GM18499 (cell line): ENCODE data around the gene SMAD7.

Experiments
- ATAC-seq: cut with Tn5 transposase; IDR thresholded peaks from one replicate; pipeline ENCODE4 v1.9.1; 2021; ENCODE audit warnings: moderate number of reproducible peaks; ENCODE audit not compliant: insufficient read depth, unreplicated experiment

SMAD7 gene

DNA sequence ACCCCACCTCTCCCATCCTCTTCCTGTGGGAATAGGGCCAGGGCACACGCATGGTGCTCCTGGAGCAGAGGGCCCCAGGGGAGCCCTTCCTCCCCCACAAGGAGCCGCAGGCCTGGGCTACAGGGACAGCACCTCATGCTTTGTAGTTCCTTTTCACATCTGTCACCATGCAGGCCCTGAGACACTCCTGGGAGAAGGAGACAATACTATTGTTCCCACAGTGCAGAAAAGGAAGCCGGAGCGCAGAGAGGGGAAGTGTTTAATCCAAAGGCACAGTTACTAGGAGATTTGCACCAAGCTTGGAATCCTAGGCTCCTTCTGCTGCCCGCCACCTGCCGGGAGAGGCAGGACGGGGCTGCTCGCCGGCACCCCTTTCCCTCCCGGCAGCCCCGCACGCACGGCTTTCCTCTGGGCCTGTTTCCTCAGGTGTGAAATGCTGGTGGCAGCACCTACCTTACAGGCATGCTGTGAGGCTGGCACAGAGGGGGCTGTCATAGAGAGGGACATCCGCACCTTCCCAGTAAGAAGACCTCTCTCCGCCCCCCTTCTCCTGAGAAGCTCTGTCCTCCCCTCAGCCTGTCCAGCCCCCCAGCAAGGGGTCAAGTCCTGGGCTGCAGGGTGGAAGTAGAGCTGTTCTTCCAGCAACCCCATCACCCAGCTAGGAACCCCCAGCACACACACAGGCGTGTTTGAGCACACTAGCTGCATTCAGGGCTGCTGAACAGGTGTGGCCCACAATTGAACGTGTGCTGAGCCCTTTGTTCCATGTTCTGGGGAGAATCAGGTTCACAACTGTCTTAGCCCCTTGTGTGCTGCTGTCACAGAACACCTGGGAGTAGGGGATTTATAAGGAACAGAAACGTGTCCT, 62.6 kb downstream of the SMAD7 start:
- no peak for ATAC-seq

DNA sequence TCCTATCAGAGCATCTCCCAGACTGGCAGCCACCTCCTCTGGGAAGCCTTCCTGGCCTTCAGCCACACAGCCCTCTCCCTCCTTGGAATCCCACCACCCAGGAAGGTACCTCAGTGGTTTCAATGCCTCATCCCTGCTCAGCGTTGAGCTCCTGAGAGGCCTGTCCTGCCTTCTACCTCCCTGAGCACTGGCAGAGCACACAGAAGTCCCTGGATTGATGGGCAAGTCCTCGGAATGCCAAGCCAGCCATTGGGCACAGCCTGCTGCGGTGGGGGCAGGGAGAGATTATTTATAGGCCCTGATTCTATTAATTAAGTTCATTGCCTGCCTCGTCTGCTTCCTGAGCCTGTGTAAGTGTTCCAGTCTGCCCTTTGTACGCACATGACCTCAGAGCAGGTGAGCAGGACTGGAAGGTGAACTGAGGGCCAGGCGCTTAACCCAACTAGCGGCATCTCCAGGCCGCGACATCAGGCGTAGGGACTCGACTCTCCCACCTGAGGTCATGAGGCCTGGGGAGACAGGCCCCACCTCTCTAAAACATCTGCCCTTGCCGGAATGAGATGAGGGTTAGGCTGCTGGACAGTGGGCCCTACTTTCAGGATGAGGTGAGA, 63.4 kb downstream of the SMAD7 start:
- no peak for ATAC-seq

DNA sequence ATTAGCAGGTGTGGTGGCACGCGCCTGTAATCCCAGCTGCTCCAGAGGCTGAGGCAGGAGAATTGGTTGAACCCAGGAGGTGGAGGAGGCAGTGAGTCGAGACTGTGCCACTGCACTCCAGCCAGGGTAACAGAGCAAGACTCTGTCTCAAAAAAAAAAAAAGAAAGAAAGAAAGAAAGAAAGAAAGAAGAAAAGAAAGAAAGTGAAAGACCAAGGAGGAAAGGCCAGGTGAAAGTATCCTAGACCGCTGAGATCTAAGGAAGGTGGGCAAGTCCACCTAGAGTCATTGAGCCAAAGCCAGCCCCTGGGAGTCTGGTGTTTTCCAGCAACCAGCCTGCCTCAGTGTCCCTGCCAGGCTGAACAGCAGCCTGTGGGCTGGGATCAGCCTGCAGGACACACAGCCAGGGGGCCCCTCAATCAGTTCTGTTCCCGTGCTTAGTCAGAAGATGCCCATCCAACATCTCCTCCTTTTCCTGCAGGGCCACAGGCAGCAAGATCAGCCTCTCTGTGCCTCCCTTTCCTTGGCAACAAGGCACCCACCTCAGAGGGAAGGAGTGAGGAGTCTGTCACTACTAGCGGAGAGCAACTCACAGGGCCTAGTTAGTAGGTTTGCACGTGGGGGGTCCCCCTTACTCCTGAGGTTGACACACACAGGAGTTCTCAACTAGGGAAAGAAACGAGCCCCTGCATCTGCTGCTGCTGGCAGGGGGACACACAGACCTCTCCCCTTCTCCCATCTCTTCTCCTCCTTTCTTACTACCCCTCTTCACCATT, 64.1 kb downstream of the SMAD7 start:
- ATAC-seq, result no peak

DNA sequence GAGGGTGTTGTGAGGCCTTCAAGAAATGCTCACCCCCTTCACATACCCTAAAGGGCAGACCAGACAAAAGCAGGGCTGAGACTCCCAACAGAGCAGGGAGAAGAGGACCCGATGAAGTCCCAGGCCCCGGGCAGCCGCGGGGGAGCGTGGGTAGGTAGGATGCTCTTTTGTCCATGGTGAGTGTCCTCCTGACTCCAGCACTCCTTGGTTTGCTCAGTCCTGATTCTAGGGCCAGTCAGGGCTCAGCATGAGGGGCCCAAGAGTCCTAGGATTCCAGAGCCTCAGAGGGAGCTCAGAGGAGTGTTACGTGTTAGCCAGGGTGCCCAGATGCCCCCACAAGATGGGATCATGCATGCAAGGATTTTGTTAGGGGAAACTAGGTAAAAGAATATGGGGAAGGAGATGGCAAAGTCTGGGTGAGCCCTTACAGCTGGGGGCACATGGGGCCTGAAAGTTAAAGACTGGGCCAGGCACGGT, 64.8 kb downstream of the SMAD7 start:
- ATAC-seq, result no peak

DNA sequence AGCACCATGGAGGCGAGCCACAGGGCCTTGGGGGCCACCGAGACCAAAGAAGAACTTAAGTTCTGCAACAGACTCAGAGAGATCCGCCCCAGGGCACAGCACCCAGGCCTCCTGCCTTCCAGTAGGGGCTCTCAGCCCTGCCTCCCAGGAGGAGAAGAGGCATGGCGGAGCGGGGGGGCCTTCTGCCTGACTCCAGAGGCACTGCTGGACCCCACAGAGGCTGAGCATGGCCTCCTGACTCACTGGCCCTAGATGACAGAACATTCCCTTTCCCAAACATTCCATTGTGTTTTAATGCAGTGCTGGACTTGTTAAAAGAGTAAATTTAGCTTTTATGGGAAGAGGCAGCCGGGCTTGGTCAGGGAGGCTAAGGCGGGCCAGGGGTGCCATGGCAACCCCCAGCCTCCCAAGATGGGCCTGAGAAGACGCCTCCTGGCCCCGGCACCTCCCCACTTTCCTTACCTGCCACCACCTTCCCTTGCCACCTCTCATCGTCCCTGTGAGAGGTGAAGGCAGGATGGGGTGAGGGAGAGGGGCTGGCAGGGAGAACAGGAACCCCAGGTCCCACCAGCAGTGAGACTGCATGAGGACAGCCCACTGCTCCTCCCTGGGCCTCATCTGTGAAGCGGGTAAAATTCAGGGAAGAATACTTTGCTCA, 65.4 kb downstream of the SMAD7 start:
- ATAC-seq, result no peak

DNA sequence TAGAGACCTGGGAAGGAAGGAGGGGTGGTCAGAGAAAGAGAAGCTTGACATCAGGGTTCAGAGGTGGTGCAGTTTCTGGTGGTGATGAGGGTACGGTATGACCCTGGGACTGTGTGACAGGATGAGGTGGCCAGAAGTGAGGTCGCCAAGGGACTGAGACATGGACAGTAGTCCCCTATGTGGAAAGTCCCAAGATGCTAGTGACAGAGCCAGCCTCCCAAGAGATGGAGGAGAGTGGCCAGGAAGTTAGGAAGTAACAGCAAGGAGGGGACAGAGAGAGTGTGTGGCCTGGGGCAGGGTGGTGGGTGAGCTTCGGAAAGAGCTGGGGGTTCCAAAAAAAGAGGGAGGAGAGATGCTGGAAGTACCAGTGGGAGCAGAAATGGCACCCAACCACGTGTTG, 66.0 kb downstream of the SMAD7 start:
- no peak for ATAC-seq

DNA sequence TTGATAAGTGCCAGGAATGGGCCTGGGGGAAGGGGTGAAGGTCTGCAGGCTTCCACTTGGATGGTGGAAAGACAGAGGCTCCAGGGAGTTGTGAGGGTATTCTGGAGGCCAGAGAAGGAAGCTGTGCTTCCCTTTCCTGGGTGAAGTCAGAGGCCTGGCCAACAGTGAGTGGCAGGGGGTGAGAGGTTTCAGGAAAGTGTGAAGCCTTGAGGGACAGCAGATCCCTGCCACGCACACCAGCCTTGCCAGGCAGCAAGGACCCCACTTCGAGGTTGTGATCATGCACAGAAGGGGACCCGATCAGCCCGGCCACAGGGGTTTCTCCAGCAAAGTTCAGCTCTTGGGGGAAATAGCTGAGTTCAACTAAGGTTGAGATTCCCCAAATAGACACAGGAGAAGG, 66.5 kb downstream of the SMAD7 start:
- no peak for ATAC-seq

DNA sequence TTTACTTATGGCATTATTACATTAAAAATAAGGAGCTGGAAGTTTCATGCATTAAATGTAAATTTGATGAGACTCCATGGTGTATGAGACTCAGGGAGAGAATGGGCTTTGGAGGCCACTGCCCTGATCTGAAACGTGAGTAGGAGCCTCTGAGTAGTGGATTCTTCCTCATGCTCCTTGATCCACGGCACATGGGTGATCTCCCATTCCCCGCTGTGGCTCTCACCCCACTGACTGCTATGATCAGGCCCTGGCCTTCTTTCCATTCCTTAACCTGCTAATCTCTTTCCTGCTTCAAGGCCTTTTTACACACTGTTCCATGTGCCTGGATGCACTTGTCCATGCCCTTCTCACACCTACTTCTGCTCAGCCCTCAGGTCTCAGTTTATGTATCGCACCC, 68.4 kb downstream of the SMAD7 start:
- ATAC-seq, result no peak

DNA sequence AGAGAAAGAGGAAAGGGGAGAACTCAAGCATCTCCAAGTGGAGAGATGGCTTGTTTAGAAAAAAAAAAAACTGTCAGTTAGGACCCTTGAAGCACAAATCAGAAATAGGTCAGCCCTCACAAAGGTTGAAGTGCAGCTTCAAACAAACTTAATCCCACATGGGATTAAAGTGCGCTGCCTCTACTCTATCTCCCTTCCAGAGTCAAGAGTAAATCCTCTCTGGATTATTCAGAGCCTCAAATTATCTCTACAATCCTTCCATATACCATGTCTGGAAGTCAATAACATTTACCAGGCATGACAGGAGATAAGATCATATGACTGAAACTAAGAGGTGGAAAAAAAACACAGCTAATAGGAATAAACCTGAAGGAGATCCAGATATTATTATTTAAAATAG, 69.8 kb downstream of the SMAD7 start:
- ATAC-seq, result no peak

DNA sequence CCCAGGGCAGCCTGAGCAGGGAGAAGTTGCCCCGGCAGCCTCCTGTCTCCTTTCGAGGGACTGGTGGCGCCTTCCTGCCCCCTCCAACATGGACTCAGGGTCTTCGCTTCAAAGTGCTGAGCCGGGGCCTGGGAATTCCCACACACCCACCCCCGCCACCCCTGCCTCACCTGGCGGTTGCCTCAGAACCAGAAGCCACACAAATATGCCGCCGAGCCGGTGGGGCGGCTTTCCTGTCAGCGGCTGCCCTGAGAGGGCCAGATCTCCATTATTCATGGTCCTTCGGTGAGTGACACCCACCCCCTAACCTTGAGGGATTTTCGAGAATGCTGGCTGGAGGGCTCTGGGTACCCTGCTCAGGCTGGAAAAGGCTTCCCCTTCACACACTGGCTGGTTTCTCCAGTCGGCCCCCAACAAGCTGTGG, 71.7 kb downstream of the SMAD7 start:
- no peak for ATAC-seq

DNA sequence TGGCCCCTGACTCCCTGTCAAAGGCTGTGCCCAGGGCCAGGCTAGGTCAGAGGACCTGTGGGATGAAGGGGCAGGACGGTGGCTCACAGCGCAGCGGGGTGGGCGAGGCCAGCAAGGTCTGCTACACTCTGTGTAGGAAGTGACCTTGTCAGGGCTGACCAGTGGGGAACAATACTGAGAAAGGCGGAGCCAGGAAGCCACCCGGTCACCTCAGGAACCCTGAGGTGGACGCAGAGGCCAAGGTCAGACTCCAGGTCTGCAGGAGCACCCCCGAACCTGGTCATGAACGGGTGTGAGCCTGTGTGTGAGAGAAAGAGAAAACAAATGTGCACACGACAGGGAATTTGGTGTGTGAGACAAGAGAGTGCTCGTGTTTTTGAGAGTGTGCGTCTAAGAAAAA, 72.3 kb downstream of the SMAD7 start:
- ATAC-seq, result no peak

DNA sequence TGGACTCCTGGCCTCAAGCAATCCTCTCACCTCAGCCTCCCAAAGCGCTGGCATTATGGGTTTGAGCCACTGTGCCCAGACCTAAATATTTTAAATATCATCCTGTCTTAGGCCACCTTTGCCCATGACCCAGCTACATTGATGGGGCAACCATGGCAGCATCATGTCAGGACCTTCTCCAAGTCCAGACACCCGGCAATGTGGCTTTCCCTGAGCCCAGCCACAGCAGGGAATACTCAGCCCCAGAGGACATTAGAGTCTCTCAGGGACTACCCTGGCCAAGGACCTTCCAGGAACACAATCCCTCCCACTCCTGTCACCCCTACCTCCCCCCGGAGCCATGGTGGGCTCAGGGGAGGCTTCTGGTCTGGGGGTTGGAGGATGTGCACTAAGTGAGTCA, 72.8 kb downstream of the SMAD7 start:
- no peak for ATAC-seq

DNA sequence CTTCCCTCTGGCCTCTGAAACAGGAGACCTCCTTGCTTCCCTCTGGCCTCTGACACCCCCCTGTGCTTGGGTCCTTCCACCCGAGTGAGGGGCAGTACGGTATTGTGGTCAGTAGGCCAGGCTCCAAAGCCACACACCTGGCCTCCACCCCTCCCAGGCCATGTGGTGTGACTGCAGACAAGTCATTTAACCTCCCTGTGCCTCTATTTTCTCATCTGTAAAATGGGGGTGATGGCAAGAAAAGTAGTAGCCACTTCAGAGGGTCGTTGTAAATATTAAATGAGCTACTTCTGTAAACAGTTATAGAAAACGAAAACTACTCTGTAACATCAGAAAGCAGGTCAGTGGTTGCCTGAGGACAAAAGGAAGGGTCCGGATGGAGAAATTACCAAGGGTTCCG, 74.2 kb downstream of the SMAD7 start:
- ATAC-seq, result no peak

DNA sequence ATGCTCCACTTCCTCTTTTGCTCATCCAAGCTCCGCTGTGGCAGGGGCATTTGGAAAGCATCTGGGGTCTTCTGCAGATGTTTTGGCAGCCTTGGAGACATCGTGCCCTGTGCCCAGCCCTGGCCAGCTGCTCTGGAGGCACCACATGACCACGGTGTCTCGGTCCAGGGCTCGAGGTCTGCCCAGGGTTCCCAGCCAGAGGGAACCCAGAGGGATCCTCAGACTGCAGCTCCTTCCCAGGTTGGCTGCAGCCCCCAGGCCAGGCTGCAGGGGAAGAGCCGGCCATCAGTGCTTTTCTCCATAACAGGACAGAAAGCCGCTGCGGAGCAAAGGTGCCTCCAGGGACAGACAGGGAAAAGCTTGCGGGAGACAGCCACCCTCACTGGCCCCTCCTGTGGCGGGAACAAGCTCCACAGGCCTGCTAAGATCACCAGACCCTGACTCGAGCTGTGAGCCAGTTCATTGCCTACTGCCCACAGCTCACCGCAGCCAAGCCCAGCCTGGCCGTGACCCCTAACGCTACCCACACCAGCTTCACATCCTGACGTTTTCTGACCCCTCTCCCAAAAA, 74.7 kb downstream of the SMAD7 start:
- ATAC-seq, result no peak

DNA sequence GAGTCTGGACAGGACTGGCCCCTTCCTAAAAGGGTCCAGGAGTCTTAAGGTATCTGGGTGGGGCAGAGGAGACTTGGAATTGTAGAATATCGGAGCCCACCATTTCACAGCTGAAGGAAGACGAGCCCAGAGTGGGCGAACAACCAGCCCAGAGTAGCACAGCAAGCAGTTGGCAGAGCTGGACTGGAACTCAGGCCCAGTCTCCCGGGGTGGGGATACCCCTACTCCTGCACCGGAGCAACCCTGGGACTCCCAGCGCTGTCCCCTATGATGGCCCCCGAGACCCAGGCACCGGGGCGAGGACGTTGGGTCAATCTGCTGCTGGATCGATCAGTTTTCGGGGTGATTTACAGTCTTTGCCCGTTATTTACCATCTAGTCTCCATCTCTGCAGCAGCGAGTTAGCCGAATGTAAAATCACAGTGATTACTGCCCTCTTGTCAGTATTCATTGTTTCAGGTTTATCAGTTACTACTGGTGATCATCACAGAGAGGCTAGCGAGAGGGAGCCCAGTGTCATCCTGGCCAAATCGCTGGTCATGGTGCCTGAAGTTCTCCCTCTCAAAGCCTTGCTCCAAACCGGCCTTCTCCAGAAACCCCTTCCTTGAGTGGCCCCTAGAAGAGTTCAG, 75.3 kb downstream of the SMAD7 start:
- no peak for ATAC-seq

DNA sequence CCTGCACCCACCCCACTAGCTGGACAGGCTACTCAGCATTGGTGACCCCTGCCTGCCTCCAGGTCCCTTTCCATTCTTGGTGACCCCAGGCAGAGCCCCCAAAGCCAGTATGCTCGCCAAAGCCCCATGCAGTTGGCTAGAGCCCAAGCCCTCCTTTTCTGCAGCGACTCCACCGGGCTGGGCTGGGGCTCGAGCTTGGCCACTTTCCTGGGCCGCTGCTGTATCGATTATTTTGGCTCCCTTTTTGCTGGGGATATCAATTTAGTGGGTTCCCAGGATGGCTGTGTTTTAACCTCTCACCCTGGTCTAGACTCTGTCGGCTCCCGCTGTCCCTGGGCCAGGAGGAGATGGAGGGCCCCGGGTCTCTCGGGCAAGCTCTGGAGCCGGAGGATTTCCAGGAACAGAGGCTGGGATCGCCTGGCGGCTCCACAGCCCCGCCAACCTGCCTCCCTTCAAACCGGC, 76.0 kb downstream of the SMAD7 start:
- ATAC-seq, result no peak

DNA sequence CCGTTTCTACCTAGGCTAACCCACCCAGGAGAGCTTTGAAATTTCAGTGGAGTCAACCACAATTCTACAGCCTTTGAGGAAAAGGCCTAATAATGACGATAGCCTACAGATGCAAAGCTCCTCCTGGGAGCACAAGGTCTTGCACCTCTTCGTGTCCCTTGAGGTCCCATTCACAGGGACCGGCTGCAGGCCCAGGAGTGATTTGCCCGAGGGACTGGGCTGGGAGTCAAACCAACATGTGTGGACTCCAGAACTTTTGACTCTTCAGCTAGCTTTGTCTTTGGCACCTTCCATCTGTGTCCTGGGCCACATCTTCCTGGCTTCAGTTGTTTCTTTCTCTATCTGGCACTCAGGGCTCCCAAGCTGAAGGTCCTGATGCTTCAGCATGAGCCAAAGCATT, 76.5 kb downstream of the SMAD7 start:
- ATAC-seq, result no peak

DNA sequence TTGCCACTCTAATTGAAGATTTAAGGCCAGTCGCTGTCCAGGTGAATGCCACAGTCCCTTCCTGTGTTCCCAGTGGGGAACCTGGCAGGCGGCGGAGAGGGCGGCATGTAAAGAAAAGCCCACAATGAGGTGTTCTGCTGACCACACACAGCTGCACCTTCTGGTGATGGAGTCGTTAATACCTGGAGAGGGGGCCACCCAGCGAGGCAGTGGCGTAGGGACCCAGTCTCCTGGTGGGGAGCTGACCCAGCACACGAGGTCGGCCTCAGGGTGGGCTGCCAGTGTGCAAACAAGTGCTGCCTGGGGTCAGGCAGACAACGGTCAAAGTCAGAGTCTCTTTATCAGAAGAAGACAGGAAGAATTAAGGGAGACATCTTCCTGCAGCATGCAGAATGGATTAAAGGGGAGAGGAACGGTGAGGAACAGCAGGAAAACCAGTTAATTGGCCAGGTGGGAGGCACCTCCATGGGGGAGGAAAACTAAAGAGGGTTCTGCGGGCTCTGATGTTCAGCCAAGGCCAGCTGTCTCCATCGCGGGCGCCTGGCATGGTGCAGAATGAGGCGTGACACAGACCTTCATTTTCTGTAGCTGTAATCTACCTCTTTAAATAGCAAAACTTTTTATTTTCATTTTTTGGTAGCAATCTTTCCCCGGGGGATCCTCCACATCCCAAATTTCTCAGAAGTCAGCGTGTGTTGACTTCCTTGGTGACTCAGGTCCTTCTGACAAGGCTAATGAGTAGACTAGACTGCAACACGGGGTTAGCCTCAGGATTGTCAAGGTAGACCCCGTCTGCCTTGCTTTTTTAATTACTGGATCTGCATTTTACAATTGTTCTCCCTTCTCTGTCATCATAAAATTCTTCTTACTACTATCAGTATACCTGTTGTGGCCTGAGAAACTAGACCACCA, 78.3 kb downstream of the SMAD7 start:
- ATAC-seq, result no peak
